Measurements from ENCODE around the gene MRPL36.

GRCh38 chr5:1835431-1835830 is 35.8 kb upstream of the MRPL36 start:
- TF ChIP-seq, protein P1, sequence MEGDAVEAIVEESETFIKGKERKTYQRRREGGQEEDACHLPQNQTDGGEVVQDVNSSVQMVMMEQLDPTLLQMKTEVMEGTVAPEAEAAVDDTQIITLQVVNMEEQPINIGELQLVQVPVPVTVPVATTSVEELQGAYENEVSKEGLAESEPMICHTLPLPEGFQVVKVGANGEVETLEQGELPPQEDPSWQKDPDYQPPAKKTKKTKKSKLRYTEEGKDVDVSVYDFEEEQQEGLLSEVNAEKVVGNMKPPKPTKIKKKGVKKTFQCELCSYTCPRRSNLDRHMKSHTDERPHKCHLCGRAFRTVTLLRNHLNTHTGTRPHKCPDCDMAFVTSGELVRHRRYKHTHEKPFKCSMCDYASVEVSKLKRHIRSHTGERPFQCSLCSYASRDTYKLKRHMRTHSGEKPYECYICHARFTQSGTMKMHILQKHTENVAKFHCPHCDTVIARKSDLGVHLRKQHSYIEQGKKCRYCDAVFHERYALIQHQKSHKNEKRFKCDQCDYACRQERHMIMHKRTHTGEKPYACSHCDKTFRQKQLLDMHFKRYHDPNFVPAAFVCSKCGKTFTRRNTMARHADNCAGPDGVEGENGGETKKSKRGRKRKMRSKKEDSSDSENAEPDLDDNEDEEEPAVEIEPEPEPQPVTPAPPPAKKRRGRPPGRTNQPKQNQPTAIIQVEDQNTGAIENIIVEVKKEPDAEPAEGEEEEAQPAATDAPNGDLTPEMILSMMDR (conservative IDR thresholded peaks at IDR 0.05 in 1 of 2, IDR thresholded peaks at IDR 0.05 in 1 of 2; ENCODE audit: low read depth in 1 of 2, low read length in 2 of 2) = no peak
- no peak for TF ChIP-seq EZH2 (IDR thresholded peaks at IDR 0.05; ENCODE audit: low read length, missing control alignments)
